GM15510 (cell line): ENCODE results near the gene HPRT1.

Source experiments
- POLR2A ChIP-seq: IDR thresholded peaks from 3 replicates; pipeline ENCODE4 v1.6.1; 2011; ENCODE audit warnings: borderline replicate concordance; ENCODE audit not compliant: insufficient read length; ENCODE audit errors: extremely low read depth

Gene HPRT1

DNA sequence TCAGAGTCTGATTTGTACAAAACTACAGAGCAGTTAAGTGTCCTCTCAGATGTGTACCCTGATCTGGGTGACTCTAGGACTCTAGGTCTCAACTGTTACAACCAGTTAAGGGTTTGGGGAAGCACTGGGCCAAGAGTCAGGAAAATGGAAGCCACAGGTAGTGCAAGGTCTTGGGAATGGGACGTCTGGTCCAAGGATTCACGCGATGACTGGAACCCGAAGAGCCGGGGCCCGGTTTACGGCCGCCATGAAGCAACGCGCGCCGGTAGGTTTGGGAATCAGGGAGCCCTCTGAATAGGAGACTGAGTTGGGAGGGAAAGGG is 321 bp upstream of the HPRT1 start:
- no peak for TF ChIP-seq POLR2A

DNA sequence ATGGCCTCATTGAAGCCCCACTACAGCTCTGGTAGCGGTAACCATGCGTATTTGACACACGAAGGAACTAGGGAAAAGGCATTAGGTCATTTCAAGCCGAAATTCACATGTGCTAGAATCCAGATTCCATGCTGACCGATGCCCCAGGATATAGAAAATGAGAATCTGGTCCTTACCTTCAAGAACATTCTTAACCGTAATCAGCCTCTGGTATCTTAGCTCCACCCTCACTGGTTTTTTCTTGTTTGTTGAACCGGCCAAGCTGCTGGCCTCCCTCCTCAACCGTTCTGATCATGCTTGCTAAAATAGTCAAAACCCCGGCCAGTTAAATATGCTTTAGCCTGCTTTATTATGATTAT is 876 bp downstream of the HPRT1 start:
- TF ChIP-seq POLR2A: no peak

DNA sequence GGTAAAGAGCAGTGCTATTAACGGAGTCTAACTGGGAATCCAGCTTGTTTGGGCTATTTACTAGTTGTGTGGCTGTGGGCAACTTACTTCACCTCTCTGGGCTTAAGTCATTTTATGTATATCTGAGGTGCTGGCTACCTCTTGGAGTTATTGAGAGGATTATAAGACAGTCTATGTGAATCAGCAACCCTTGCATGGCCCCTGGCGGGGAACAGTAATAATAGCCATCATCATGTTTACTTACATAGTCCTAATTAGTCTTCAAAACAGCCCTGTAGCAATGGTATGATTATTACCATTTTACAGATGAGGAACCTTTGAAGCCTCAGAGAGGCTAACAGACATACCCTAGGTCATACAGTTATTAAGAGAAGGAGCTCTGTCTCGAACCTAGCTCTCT is 1.5 kb downstream of the HPRT1 start:
- no peak for TF ChIP-seq POLR2A

DNA sequence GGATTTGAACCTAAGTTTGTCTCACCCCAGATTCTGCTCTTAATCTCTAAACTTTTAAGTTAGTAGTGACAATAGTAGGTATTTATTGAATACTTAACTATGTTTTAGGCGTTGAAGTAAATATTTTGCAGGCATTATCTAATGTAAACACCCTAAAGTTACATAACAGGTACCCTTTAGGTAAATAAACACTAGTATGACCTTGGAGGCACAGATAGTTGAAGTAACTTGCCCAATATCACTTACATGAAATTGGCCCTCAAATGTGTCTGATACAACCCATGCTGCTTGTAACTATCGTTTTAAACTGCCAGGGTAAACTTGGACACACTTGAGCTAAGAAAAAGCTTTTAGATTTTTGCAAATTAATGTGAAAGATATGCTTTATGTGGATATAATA is 3.0 kb downstream of the HPRT1 start:
- TF ChIP-seq POLR2A: no peak

DNA sequence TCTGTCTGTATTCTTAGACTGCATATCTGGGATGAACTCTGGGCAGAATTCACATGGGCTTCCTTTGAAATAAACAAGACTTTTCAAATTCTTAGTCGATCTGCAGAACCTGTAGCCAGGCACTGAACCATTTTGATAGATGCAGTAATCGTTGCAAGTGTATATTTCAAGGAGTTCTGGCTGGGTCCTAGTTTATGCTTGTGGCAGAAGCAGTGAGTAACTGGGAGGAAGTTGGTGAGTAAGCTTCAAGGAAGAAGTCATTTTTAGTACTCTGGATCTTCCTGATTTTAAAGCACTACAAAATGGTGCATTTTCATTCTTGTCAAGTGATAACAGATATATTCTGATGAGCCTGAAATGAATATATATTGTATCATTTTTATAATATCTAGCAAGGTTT is 9.5 kb downstream of the HPRT1 start:
- no peak for TF ChIP-seq POLR2A

DNA sequence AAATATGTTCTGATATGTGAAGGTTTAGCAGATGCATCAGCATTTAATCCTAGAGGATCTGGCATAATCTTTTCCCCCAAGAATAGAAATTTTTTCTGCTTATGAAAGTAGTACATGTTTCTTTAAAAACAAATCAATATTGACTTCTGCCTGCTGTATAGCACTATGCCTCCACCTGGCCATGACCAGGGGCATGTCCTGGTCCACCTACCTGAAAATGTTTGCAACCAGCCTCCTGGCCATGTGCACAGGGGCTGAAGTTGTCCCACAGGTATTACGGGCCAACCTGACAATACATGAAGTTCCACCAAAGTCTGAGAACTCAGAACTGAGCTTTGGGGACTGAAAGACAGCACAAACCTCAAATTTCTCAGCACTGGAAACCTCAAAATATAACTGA is 10.0 kb downstream of the HPRT1 start:
- TF ChIP-seq POLR2A: no peak

DNA sequence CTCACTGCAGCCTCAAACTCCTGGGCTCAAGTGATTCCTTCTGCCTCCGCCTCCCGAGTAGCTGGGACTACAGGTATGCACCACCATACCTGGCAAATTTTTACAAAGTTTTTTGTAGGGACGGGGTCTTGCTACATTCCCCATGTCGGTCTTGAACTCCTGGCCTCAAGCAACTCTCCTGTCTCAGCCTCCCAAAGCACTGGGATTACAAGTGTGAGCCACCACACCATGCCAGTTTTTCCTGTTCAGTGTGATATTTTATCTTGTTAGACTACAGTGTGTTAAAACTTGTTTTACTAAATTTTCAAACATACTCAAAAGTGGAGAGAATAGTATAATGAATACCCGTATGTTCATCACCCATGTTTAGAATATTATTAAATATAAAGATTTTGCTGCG is 12.1 kb downstream of the HPRT1 start:
- TF ChIP-seq POLR2A: no peak

DNA sequence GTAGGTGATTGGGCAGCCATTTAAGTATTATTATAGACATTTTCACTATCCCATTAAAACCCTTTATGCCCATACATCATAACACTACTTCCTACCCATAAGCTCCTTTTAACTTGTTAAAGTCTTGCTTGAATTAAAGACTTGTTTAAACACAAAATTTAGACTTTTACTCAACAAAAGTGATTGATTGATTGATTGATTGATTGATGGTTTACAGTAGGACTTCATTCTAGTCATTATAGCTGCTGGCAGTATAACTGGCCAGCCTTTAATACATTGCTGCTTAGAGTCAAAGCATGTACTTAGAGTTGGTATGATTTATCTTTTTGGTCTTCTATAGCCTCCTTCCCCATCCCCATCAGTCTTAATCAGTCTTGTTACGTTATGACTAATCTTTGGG is 16.3 kb downstream of the HPRT1 start:
- no peak for TF ChIP-seq POLR2A

DNA sequence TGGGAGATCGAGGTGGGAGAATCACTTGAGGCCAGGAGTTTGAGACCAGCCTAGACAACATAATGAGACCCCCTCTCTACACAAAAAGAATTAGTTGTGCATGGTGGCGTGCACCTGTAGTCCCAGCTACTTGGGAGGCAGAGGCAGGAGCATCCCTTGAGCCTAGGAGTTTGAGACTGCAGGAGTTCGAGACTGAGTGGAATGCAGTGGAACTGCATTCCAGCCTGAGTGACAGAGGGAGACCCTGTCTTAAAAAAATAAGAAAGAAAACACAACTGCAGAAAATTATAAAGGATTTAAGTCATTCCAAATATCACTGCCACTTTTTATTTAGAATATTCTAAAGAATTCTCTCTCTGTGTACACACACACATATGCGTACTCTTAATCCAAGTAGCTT is 18.4 kb downstream of the HPRT1 start:
- TF ChIP-seq POLR2A: no peak

DNA sequence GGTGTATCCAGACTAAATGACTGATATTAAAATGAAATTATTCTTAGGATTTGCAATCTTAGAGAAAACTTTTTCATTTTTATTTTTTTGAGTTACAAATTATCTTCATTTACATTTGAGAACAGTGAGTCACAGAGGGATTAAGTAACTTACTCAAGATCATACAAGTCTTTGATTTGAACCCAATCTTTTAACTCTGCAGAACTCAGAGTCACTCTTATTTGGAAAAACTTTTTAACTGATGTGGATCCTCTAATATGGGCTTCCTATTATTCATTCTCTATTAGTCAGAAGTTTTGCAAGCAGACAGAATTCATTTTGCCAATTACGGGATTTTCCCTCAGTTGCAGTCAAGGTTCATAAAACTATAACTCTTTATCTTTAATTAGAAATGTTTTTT is 20.1 kb downstream of the HPRT1 start:
- no peak for TF ChIP-seq POLR2A

DNA sequence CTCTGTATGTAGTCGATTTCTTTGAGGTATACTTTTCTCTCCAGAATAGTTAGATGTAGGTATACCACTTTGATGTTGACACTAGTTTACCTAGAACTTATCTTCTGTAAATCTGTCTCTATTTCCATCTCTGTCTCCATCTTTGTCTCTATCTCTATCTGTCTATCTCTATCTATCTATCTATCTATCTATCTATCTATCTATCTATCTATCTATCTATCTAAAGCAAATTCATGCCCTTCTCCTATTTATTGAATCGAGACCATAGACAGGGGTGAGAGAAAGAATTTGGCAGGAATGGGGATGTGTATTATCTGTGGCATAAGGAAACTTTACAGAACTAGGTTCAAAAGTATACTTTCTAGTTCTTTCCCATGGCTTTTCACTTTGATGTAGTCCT is 21.4 kb downstream of the HPRT1 start:
- no peak for TF ChIP-seq POLR2A

DNA sequence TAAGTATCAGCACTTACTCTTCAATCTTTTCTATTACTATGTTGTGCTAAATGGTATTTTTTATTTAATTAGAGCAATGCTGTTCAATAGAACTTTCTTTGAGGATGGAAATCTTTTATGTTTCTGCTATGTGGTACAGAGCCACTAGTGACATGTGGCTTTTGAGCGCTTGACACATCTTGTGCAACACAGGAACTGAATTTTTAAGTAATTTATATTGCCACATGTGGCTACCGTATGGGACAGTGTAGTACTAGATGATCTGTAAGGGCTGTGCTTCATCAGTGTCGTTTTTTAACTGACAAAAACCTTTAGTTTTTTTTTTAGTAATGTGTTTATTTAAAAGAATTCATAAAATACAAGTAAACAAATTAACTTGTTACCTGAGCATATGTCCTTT is 22.4 kb downstream of the HPRT1 start:
- TF ChIP-seq POLR2A: no peak

DNA sequence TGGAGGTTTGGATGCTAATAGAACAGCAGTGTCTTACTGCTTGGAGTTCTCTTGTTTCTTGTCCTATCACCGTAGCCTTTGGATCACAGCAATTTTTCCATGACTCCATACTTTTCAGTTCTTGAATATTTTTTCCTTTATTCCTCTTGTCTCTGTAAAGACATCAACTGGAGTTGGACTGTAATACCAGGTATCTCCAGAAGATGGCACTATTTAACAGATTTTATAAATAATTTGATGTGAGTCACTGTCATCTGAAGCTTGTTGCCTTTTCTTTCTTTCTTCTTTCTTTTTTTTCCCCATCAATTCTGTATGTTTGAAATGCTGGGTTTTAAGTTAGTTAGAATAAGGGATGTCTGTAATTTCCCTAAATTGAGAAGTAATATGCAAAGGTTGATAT is 24.1 kb downstream of the HPRT1 start:
- TF ChIP-seq POLR2A: no peak

DNA sequence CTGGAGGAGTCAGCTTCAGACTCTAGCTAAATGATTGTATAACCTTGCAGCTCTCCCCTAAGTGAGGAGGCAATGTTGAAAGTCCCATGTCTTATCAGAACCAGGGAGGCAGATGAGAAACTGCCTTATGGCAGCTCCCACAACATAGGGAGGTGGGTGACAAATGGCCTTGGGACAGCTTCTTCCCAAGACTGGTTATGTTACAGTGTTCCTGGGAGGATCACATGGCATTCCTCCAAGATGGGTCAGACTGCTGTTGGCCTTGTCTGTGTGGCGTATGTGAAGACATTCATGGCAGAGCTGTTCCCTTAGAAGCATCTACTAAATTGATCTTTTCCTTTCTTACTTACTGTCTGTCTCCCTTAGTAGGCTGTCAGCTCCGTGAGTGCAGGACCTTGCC is 42.0 kb downstream of the HPRT1 start:
- TF ChIP-seq POLR2A: no peak

DNA sequence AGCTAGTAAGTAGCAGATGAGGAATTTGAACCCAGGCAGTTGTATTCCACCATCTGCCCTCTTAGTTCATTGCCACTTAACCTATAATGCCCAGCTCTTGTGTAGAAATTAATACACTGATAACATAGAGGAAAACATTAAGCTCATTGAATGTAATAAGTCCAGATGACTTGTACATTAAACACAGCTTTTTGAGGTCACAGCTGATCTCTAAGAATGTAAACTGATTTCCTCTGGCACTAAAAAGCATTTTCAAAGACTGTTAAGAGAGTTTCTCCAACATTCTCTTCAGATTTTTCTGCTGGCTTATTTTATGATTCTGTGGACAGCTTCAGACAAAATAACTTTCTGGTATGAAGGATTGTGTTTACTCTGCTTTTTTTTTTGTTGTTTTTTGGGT is 42.7 kb downstream of the HPRT1 start:
- TF ChIP-seq POLR2A: no peak

DNA sequence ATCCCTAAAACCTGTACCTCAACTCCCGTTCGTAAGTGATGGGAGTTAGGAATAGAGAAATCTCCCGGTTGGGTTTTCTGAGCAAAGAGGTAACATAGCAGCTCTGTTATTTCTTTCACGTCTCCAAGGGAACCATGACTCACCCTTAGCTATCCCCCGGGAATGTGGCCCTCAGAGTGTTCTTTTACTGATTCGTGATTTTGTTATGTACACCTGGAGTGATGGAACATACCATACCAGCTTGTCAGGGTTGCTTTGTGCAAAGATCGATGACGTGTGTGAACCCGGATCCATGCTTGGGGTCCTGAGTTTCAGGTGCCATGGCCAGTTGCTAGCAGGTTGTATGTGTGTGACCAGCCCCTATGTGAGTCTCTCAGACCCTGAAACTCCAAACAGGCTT is 52.6 kb downstream of the HPRT1 start:
- TF ChIP-seq POLR2A: no peak

DNA sequence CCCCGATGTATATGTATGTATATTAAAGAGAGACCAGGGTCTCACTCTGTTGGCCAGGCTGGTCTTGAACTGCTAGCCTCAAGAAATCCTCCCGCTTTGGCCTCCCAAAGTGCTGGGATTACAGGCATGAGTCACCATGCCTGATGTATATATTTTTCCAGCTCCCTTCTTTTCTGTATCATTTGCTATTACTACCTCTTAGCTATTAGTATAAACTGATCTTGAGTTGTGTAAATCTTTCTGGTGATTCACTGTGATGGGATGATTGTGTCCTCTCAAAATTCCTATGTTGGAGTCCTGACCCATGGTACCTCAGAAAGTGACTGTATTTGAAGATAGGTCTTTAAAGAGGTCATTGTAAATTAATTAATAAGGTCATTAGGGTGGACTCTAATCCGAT is 53.1 kb downstream of the HPRT1 start:
- TF ChIP-seq POLR2A: no peak
